Endothelial cell of umbilical vein (primary cell): ENCODE data around the gene HPS3. TPM values are rescaled to one million over a fixed set of nuclear protein-coding genes. Genes with fewer than 3 reads are reported as not detected.

Experiments
- BruUV-seq: library from RNA; stranded (reverse); fragments of 400-500 nt; replicated peaks from 2 replicates; lab custom pipeline; 2021; lab: Mats Ljungman, UMichigan
- CTCF ChIA-PET: fragments of 300-600, 350-600 bp; sonication (Branson Sonifier 250); formaldehyde crosslinking; loops from one replicate; lab custom pipeline; 2021; ENCODE audit warnings: antibody characterized with exemption, inconsistent platforms; lab: Charles Lee
- POLR2A ChIA-PET: fragments of 300-600, 350-600 bp; sonication (Branson Sonifier 250); formaldehyde crosslinking; loops from one replicate; lab custom pipeline; 2021; ENCODE audit warnings: antibody characterized with exemption, inconsistent platforms; lab: Charles Lee
- DNase-seq: peaks from one replicate; pipeline ENCODE4 v3.0.0-alpha.2; 2011; ENCODE audit warnings: low read depth, low spot score
- FAIRE-seq: peaks from 2 replicates; lab custom pipeline; 2011; peaks lifted over from hg19 to GRCh38; lab: Jason Lieb, UNC
- H2AFZ ChIP-seq: 2 replicates; pipeline ENCODE4 v1.6.0; 2012; ENCODE audit warnings: low read depth, low read length, control low read depth, inconsistent platforms
- H3K27ac ChIP-seq: 2 replicates; pipeline ENCODE4 v1.5.1; 2011; ENCODE audit warnings: low read depth, mild to moderate bottlenecking, control low read depth, low read length, moderate library complexity; ENCODE audit not compliant: insufficient read depth
- H3K27me3 ChIP-seq, 2 experiments: 2 replicates each; pipeline versions ENCODE4 v1.6.0 to v1.6.1; 2011; ENCODE audit warnings: low read length in 2 of 2, mixed read lengths in 1 of 2; ENCODE audit not compliant: control insufficient read depth in 2 of 2, insufficient read depth in 2 of 2
- H3K36me3 ChIP-seq, 2 experiments: 2 replicates in 1 of 2; 3 replicates in 1 of 2; pipeline ENCODE4 v1.5.1; 2011; ENCODE audit warnings: low read length in 2 of 2, mild to moderate bottlenecking in 1 of 2, moderate library complexity in 1 of 2; ENCODE audit not compliant: control insufficient read depth in 2 of 2, insufficient read depth in 2 of 2; ENCODE audit errors: extremely low read depth in 1 of 2
- H3K4me1 ChIP-seq: 3 replicates; pipeline ENCODE4 v1.5.1; 2011; ENCODE audit warnings: mild to moderate bottlenecking, low read length; ENCODE audit not compliant: control insufficient read depth, insufficient read depth; ENCODE audit errors: extremely low read depth
- H3K4me2 ChIP-seq: 2 replicates; pipeline ENCODE4 v1.6.1; 2011; ENCODE audit warnings: low read length, control low read depth, mixed read lengths; ENCODE audit not compliant: insufficient read depth
- H3K4me3 ChIP-seq, 3 experiments: fragments of 200-600 bp in 1 of 3; sonication (generic), shearing (Covaris generic) in 1 of 3; replicated peaks in 1 of 3; 2 replicates each; pipeline ENCODE4 v1.5.1; 2011 to 2016; ENCODE audit warnings: control low read depth in 3 of 3, low read length in 3 of 3, mild to moderate bottlenecking in 2 of 3, inconsistent platforms in 1 of 3, low read depth in 1 of 3, moderate library complexity in 1 of 3; ENCODE audit not compliant: insufficient read depth in 1 of 3
- H3K79me2 ChIP-seq: 2 replicates; pipeline ENCODE4 v1.6.0; 2012; ENCODE audit warnings: low read length, inconsistent platforms; ENCODE audit not compliant: control insufficient read depth, insufficient read depth
- H3K9ac ChIP-seq: replicated peaks from 2 replicates; pipeline ENCODE3; 2011; ENCODE audit warnings: low read length, control low read depth; ENCODE audit not compliant: insufficient read depth; ENCODE audit errors: extremely low read depth
- H3K9me1 ChIP-seq: replicated peaks from 3 replicates; pipeline ENCODE4 v1.6.0; 2011; ENCODE audit warnings: mild to moderate bottlenecking, low read length; ENCODE audit not compliant: control insufficient read depth, insufficient read depth; ENCODE audit errors: extremely low read depth
- H3K9me3 ChIP-seq: replicated peaks from 2 replicates; pipeline ENCODE4 v1.5.1; 2012; ENCODE audit warnings: low read length, inconsistent platforms; ENCODE audit not compliant: control insufficient read depth, insufficient read depth
- H4K20me1 ChIP-seq: replicated peaks from 2 replicates; pipeline ENCODE3; 2011; ENCODE audit warnings: mild to moderate bottlenecking, low read length; ENCODE audit not compliant: control insufficient read depth, insufficient read depth; ENCODE audit errors: extremely low read depth
- CTCF ChIP-seq, 2 donors: IDR thresholded peaks; 1 replicate in 1 of 2; 2 replicates in 1 of 2; pipeline ENCODE4 v1.5.1; 2011; ENCODE audit warnings: low read length in 2 of 2, mild to moderate bottlenecking in 2 of 2, moderate library complexity in 2 of 2, control low read depth in 1 of 2, inconsistent platforms in 1 of 2, low read depth in 1 of 2; ENCODE audit not compliant: insufficient read depth in 1 of 2; ENCODE audit errors: extremely low read depth in 1 of 2
- EZH2 ChIP-seq: IDR thresholded peaks from 2 replicates; pipeline ENCODE4 v1.6.1; 2012; ENCODE audit warnings: borderline replicate concordance, low read depth, mild to moderate bottlenecking, moderate library complexity, low read length, inconsistent platforms; ENCODE audit not compliant: severe bottlenecking
- FOS ChIP-seq: IDR thresholded peaks from 2 replicates; pipeline ENCODE4 v1.6.1; 2011; ENCODE audit warnings: mild to moderate bottlenecking, low read length, moderate library complexity, borderline replicate concordance; ENCODE audit not compliant: insufficient read depth
- GATA2 ChIP-seq: IDR thresholded peaks from 2 replicates; pipeline ENCODE4 v1.7.0; 2011; ENCODE audit warnings: low read depth, mild to moderate bottlenecking, moderate library complexity, mixed read lengths, low read length; ENCODE audit not compliant: insufficient read length, insufficient read depth
- JUN ChIP-seq: IDR thresholded peaks from 2 replicates; pipeline ENCODE4 v1.6.1; 2011; ENCODE audit warnings: borderline replicate concordance, low read depth; ENCODE audit not compliant: insufficient read length, insufficient read depth
- MAX ChIP-seq: IDR thresholded peaks from 2 replicates; pipeline ENCODE4 v1.6.1; 2011; ENCODE audit not compliant: insufficient read depth, insufficient read length
- MYC ChIP-seq: IDR thresholded peaks from one replicate; pipeline ENCODE4 v1.6.1; 2011; ENCODE audit warnings: mild to moderate bottlenecking, low read depth, low read length
- POLR2A ChIP-seq: IDR thresholded peaks from 2 replicates; pipeline ENCODE4 v1.6.1; 2012; ENCODE audit warnings: low read depth, mild to moderate bottlenecking, control low read depth, low read length
- POLR2AphosphoS5 ChIP-seq: IDR thresholded peaks from 2 replicates; pipeline ENCODE4 v1.6.1; 2012; ENCODE audit warnings: low read depth, mild to moderate bottlenecking, control low read depth, low read length, moderate library complexity; ENCODE audit not compliant: insufficient read depth
- dilution Hi-C: fragments of 300-500 bp; cut with MboI; formaldehyde crosslinking; loops from one replicate; pipeline ENCODE4 v1.15.0; 2019; ENCODE audit warnings: low sequenced_read_pairs; ENCODE audit not compliant: extremely low pct_ligation_motif_present
- intact Hi-C: fragments of 100-400 bp; cut with micrococcal nuclease; formaldehyde crosslinking; loops from one replicate; pipeline ENCODE4 v1.10.0; 2022
- polyA plus RNA-seq, 4 experiments: library from polyadenylated mRNA; depleted of rRNA in 3 of 4; stranded (reverse) in 3 of 4; unstranded in 1 of 4; fragments of >200 nt; gene quantifications; 2 replicates each; pipeline versions ENCODE4 v1.2.1 to v1.2.3, GENCODE V29; 2011 to 2012; ENCODE audit warnings: missing spikeins in 1 of 4
- total RNA-seq: library from RNA; stranded (reverse); gene quantifications from 2 replicates; pipeline ENCODE4 v1.2.3, GENCODE V29; 2021

The HPS3 gene
- total and polyA plus RNA-seq, 2 donors (not counting 3 experiments of a cell fraction or from before 2014, with no cell fraction given): 8.8 to 16.1 TPM

GRCh38 chr3:149091983-149092382 is 37.5 kb upstream of the HPS3 start:
- Histone ChIP-seq H3K27ac (no peak overlapping the region), H4K20me1 (no peaks in the 10 kb centered on the region), H3K9me3 (no peaks in the 10 kb centered on the region), H3K4me1 (no peaks in the 10 kb centered on the region), H3K4me2 (no peak overlapping the region), H3K27me3 (no peaks in the 10 kb centered on the region), H3K79me2 (no peaks in the 10 kb centered on the region), H3K9me1 (no peaks in the 10 kb centered on the region), H3K9ac (no peak overlapping the region), H2AFZ (no peak overlapping the region), H3K36me3 (no peaks in the 10 kb centered on the region), H3K4me3 (no peak overlapping the region)
- POLR2A ChIA-PET: interaction anchor here (0.6 kb wide), 1 partner anchor 21 kb away, joined by 3 read pairs; no protein-coding TSS in a partner anchor
- TF ChIP-seq GATA2 (no peak), CTCF (IDR thresholded peaks at IDR 0.05; ENCODE audit: extremely low read depth in 1 of 2, insufficient read depth in 1 of 2, low read depth in 1 of 2, low read length in 2 of 2) (no peak), POLR2A (no peak), EZH2 (no peak), POLR2AphosphoS5 (no peak), JUN (no peak), MAX (no peak), MYC (no peak), FOS (no peak)
- FAIRE-seq (no peak), DNase-seq (no peak)
- dilution Hi-C loops (no loop called here), intact Hi-C loops (no loop called here)
- no TSS peak for BruUV-seq
- CTCF ChIA-PET: no interaction called here
